GM18867 (cell line): ENCODE results near the gene PRADC1.
A peak's percentile ranks its signal among the peaks of the same experiment; 100 is the strongest.

ENCODE experiments used
- ATAC-seq: cut with Tn5 transposase; IDR thresholded peaks from one replicate; pipeline ENCODE4 v1.9.1; 2021; ENCODE audit warnings: mild to moderate bottlenecking, moderate library complexity; ENCODE audit not compliant: unreplicated experiment

The PRADC1 gene

GRCh38 chr2:73238149-73238548 lies 5.1 kb upstream of the PRADC1 start:
- no peak for ATAC-seq

- ATAC-seq, result no peak
Measured at GRCh38 chr2:73237168-73237567, 4.1 kb upstream of the PRADC1 start.

GRCh38 chr2:73235315-73236028 lies 2.4 kb upstream of the PRADC1 start:
- ATAC-seq, result no peak

GRCh38 chr2:73233932-73234832 lies 1.1 kb upstream of the PRADC1 start, which contains the start of gene CCT7:
Gene CCT7 (plus strand): TSS chr2:73234308. CDS start chr2:73234379, 71 bp downstream.
- peak; percentile 63 for ATAC-seq

- peak; percentile 13 for ATAC-seq
Measured at GRCh38 chr2:73232403-73233153, 461 bp downstream of the PRADC1 start.

GRCh38 chr2:73228631-73229030 lies 4.4 kb downstream of the PRADC1 start:
- ATAC-seq, result no peak

- ATAC-seq, result no peak
Measured at GRCh38 chr2:73227086-73227485, 6.0 kb downstream of the PRADC1 start.

GRCh38 chr2:73225513-73226360 lies 7.3 kb downstream of the PRADC1 start:
- ATAC-seq, result no peak

- no peak for ATAC-seq
Measured at GRCh38 chr2:73223821-73224220, 9.2 kb downstream of the PRADC1 start.

- ATAC-seq, result no peak
Measured at GRCh38 chr2:73218298-73218697, 14.7 kb downstream of the PRADC1 start.

GRCh38 chr2:73217826-73218225 lies 15.2 kb downstream of the PRADC1 start:
- no peak for ATAC-seq

GRCh38 chr2:73217160-73217559 lies 15.9 kb downstream of the PRADC1 start:
- ATAC-seq, result no peak

- ATAC-seq, result no peak
Measured at GRCh38 chr2:73215254-73215653, 17.8 kb downstream of the PRADC1 start.

GRCh38 chr2:73214120-73215035 lies 18.7 kb downstream of the PRADC1 start, which contains the start of gene SMYD5:
Gene SMYD5 (plus strand): TSS chr2:73214245. CDS start chr2:73214267, 22 bp downstream.
- ATAC-seq, result peak; percentile 92

GRCh38 chr2:73212448-73213176 lies 20.4 kb downstream of the PRADC1 start:
- peak; percentile 75 for ATAC-seq

GRCh38 chr2:73212098-73212447 lies 21.0 kb downstream of the PRADC1 start:
- ATAC-seq, result no peak

- ATAC-seq, result no peak
Measured at GRCh38 chr2:73210696-73211095, 22.3 kb downstream of the PRADC1 start.

GRCh38 chr2:73210019-73210418 lies 23.0 kb downstream of the PRADC1 start:
- no peak for ATAC-seq

- ATAC-seq, result no peak
Measured at GRCh38 chr2:73208258-73208657, 24.8 kb downstream of the PRADC1 start.
